Osteocyte (in vitro differentiated cells): ENCODE measurements around the gene MMP25. TPM values are rescaled to one million over a fixed set of nuclear protein-coding genes. Genes with fewer than 3 reads are reported as not detected.
A peak's percentile ranks its signal among the peaks of the same experiment; 100 is the strongest.

Experiments
- DNase-seq: peaks from one replicate; pipeline ENCODE4 v3.0.0; 2021; ENCODE audit warnings: mixed read lengths; ENCODE audit not compliant: unreplicated experiment; ENCODE audit errors: extremely low spot score
- H3K27ac Mint-ChIP-seq: one replicate; pipeline ENCODE4 v1.8.0; 2021; ENCODE audit warnings: mild to moderate bottlenecking, mixed read lengths; ENCODE audit not compliant: unreplicated experiment
- H3K27me3 Mint-ChIP-seq: one replicate; pipeline ENCODE4 v1.8.0; 2021; ENCODE audit warnings: mixed read lengths; ENCODE audit not compliant: unreplicated experiment
- H3K36me3 Mint-ChIP-seq: one replicate; pipeline ENCODE4 v1.8.0; 2021; ENCODE audit warnings: mixed read lengths; ENCODE audit not compliant: unreplicated experiment
- H3K4me1 Mint-ChIP-seq: one replicate; pipeline ENCODE4 v1.8.0; 2021; ENCODE audit warnings: mixed read lengths; ENCODE audit not compliant: unreplicated experiment
- H3K4me3 Mint-ChIP-seq: one replicate; pipeline ENCODE4 v1.8.0; 2021; ENCODE audit warnings: mild to moderate bottlenecking, moderate library complexity, mixed read lengths; ENCODE audit not compliant: unreplicated experiment
- H3K9me3 Mint-ChIP-seq: one replicate; pipeline ENCODE4 v1.8.0; 2021; ENCODE audit warnings: mixed read lengths; ENCODE audit not compliant: unreplicated experiment
- total RNA-seq: library from RNA; stranded (reverse); gene quantifications from 2 replicates; pipeline ENCODE4 v1.2.1, GENCODE V29; 2021
- TF ChIP-seq, protein P1 (sequence below): fragments of 200-600 bp; sonication (generic); IDR thresholded peaks from 2 replicates; pipeline ENCODE4 v1.5.0; 2021; ENCODE audit warnings: antibody characterized with exemption, mild to moderate bottlenecking, moderate library complexity

MMP25 gene
- total RNA-seq, 1 donor from 2014 or later, result 3.0 TPM

DNA sequence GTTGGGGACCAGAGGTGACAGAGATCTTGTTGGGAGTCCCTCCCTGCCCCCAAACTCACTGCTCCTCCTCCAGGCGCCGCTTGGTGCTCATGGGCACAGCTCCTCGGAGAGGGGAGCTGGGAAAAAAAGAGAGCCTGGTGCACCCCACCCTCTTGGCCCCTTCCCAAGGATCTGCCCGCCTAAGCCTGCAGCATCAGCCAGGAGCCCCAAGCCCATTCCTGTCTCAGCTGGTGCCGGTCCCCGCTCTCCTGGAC lies 23.0 kb upstream of the MMP25 start:
- peaks cover 2% of the 10 kb centered on the region for H3K36me3 Mint-ChIP-seq
- H3K27me3 Mint-ChIP-seq, result peaks cover 2% of the 10 kb centered on the region
- H3K4me3 Mint-ChIP-seq, result peak overlapping the region; percentile 86
- no peaks in the 10 kb centered on the region for H3K9me3 Mint-ChIP-seq
- DNase-seq, result peak; percentile 90
- peak overlapping the region; percentile 96 for H3K27ac Mint-ChIP-seq
- TF ChIP-seq, protein P1, sequence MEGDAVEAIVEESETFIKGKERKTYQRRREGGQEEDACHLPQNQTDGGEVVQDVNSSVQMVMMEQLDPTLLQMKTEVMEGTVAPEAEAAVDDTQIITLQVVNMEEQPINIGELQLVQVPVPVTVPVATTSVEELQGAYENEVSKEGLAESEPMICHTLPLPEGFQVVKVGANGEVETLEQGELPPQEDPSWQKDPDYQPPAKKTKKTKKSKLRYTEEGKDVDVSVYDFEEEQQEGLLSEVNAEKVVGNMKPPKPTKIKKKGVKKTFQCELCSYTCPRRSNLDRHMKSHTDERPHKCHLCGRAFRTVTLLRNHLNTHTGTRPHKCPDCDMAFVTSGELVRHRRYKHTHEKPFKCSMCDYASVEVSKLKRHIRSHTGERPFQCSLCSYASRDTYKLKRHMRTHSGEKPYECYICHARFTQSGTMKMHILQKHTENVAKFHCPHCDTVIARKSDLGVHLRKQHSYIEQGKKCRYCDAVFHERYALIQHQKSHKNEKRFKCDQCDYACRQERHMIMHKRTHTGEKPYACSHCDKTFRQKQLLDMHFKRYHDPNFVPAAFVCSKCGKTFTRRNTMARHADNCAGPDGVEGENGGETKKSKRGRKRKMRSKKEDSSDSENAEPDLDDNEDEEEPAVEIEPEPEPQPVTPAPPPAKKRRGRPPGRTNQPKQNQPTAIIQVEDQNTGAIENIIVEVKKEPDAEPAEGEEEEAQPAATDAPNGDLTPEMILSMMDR, result no peak
- H3K4me1 Mint-ChIP-seq, result peaks cover 35% of the 10 kb centered on the region

DNA sequence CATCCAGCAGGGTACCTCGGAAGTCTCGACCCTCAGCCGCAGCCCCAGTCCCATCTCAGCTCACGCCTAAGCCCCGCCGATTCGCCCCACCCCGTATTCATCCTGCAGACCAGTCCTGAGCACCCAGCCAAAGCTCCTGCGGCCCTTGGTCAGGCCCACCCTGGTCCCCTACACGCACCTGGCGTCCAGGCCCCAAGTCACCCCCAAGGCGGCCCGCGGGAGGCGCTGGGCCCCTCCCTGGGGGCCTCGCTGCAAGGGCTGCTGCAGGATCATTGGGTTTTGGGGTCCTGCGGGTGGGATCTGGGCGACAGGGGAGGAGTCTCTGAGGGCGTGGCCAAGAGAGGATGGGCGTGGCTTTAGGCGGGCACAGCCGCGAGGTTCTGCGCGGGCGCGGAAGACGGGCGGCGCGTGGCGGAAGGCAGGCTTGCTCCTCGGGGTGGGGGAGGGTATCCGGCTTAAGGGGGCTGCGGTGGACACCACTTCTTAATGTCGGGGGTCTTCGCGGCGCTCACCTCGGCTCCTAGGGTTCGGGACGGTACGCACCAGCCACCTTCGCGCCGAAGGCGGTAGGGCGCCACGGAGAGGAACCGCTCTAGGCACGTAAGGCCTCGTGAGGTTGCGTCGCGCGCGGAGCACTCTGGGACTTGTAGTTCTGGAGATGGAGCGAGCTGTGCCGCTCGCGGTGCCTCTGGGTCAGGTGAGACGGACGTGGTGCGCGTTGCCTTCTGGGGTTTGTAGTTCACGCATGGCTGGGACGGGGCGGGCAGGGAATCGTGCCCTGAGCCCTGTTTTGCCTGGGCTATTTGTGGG lies 22.5 kb upstream of the MMP25 start, which contains the start of the genes HCFC1R1 and THOC6:
TSS of gene HCFC1R1 (minus strand) at position 274 of the 810 bp plus-strand sequence. CDS start at position 273, 1 bp downstream.
TSS of gene THOC6 (plus strand) at position 367 of the 810 bp plus-strand sequence. CDS start at position 659, 292 bp downstream.
- Mint-ChIP-seq H3K27me3 (peaks cover 2% of the 10 kb centered on the region), H3K9me3 (no peaks in the 10 kb centered on the region), H3K4me3 (peak within 1 kb of the TSS; percentile 86), H3K36me3 (peaks cover 2% of the 10 kb centered on the region), H3K27ac (peak within 1 kb of the TSS; percentile 96), H3K4me1 (peaks cover 33% of the 10 kb centered on the region)
- TF ChIP-seq, protein P1, result no peak
- peak; percentile 97 for DNase-seq

DNA sequence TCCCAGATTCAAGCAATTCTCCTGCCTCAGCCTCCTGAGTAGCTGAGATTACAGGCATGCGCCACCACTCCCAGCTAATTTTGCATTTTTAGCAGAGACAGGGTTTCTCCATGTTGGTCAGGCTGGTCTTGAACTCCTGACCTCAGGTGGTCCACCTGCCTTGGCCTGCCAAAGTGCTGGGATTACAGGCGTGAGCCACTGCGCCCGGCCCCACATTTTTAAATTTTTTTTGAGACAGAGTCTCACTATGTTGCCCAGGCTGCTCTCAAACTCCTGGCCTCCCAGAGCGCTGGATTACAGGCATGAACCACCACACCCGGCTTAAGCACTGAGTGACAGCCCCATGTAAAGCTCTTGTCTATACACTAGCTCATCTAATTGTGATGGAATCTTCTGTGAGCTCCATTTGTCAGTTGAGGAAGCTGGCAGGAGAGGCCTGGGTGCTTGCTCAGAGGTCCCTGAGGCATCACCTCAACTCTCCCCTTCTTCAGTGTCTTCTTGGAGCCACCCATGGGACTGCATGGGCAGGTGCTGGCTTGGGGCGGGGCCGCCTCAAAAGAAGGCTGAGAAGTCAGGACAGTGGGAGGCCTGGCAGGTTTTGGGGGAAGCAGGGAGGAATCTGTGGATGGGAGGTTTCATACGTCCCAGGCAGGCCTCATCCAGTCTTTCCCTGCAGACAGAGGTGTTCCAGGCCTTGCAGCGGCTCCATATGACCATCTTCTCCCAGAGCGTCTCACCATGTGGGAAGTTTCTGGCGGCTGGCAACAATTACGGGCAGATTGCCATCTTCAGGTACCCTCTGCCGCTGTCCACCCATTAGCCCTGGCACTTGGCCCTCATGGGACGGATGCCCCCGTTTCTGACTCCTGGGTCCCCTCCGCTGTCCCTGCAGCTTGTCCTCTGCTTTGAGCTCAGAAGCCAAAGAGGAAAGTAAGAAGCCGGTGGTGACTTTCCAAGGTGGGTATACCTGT lies 21.0 kb upstream of the MMP25 start:
- Mint-ChIP-seq H3K36me3 (peaks cover 2% of the 10 kb centered on the region), H3K4me3 (peak overlapping the region; percentile 86), H3K27ac (no peak overlapping the region), H3K27me3 (no peaks in the 10 kb centered on the region), H3K4me1 (peaks cover 27% of the 10 kb centered on the region), H3K9me3 (no peaks in the 10 kb centered on the region)
- TF ChIP-seq, protein P1, result no peak
- no peak for DNase-seq

DNA sequence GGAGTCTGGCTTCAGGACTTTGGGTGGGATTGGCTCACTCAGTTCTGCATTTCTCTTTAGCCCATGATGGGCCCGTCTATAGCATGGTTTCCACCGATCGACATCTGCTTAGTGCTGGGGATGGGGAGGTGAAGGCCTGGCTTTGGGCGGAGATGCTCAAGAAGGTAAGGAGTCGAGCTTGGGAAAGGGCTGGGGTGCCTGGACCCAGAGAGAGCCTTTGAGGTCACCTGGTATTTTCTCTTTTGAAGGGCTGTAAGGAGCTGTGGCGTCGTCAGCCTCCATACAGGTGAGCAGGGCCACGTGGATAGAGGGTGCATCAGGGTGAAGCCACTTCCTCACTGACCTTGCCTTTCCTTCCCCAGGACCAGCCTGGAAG lies 20.4 kb upstream of the MMP25 start:
- H3K9me3 Mint-ChIP-seq, result no peaks in the 10 kb centered on the region
- no peak overlapping the region for H3K4me3 Mint-ChIP-seq
- peaks cover 27% of the 10 kb centered on the region for H3K4me1 Mint-ChIP-seq
- H3K27me3 Mint-ChIP-seq, result no peaks in the 10 kb centered on the region
- TF ChIP-seq, protein P1, result no peak
- H3K27ac Mint-ChIP-seq, result no peak overlapping the region
- H3K36me3 Mint-ChIP-seq, result peaks cover 2% of the 10 kb centered on the region
- DNase-seq, result no peak
